HL-60/S4 (cell line): ENCODE measurements around the gene OR8A1.
"Not testable (repeated sequence)": the region's sequence is repeated elsewhere in the genome, so short reads cannot be mapped to it uniquely, and the experiment has no call there.

ENCODE experiments used
- in situ Hi-C: fragments of 300-500 bp; cut with MboI; formaldehyde crosslinking; loops from 2 replicates; pipeline ENCODE4 v1.14.3; 2022; ENCODE audit warnings: low sequenced_read_pairs

The OR8A1 gene

GRCh38 chr11:124591430-124591829 is 21.6 kb downstream of the OR8A1 start:
- in situ Hi-C loops = no loop called here

- in situ Hi-C loops = no loop called here
These were observed 22.8 kb downstream of the OR8A1 start for GRCh38 chr11:124592627-124593026.

- in situ Hi-C loops = no loop called here
These were observed 25.5 kb downstream of the OR8A1 start for GRCh38 chr11:124595302-124595701.

GRCh38 chr11:124597626-124598025 is 27.8 kb downstream of the OR8A1 start:
- in situ Hi-C loops = no loop called here

DNA sequence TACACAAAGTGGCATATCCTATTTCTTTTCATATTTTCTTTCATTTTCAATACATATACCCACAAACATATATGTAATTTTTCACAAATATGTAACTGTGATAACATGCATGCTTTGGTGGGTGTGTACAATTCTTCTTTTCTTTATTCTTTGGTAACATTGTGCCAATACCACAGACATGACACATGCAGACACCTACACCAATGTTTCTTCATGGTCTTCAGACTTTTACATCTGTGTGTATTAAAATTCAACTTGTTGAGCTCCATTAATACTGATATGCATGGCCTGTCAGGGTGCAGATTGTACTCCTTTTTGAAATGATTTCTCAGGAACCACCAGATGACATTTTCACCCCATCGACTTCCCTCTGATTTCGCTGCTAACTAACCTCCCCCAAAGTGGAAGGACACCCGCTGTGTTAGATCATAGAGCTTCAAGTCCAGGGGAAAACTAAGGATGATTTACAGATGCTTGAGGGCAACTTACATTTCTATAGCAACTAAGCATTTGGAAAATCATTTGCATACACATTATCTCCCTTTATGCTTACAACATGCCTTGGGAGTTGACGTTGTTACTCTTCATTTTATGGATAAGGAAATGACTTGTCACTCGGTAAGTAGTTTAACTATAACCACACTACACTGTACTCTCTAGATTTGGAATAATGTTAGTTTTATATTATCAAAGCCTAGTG is 31.0 kb downstream of the OR8A1 start:
- in situ Hi-C loops = no loop called here

GRCh38 chr11:124602193-124602592 is 32.4 kb downstream of the OR8A1 start:
- in situ Hi-C loops = no loop called here

DNA sequence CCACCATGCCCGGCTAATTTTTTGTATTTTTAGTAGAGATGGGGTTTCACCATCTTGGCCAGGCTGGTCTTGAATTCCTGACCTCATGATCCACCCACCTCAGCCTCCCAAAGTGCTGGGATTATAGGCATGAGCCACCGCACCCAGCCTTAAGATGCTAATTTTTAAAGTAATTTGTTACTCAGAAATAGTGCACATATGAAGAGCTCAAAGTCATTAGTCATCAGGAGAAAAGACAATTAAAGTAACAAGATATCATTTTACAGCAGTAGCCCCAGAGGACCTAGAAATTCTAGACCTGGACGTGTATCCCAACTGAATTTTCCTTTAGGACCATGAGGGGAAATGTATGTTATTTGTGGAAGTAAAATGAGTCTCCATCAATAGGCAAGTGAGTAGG is 32.9 kb downstream of the OR8A1 start:
- in situ Hi-C loops = not testable (repeated sequence)

DNA sequence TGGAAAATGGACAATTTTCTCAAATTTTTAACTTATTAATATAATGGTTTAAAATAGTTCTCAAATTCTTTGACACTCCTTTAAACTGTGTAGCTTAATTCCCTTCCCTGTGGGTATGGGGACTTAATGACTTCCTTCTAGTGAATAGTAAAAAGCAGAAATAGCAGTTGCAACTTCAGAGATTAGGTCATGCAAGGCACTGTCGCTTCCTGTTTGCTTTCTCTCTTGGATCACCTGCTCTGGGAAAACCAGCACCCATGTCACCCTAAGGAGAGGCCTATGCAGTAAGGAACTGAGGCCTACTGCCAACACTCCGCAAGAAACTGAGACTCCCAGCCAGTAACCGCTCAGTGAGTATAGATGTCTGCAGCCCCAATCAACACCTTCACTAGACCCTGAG is 35.9 kb downstream of the OR8A1 start:
- in situ Hi-C loops = no loop called here

- in situ Hi-C loops = no loop called here
These were observed 38.4 kb downstream of the OR8A1 start for GRCh38 chr11:124608147-124608546.

GRCh38 chr11:124610295-124610694 is 40.5 kb downstream of the OR8A1 start:
- in situ Hi-C loops = no loop called here

DNA sequence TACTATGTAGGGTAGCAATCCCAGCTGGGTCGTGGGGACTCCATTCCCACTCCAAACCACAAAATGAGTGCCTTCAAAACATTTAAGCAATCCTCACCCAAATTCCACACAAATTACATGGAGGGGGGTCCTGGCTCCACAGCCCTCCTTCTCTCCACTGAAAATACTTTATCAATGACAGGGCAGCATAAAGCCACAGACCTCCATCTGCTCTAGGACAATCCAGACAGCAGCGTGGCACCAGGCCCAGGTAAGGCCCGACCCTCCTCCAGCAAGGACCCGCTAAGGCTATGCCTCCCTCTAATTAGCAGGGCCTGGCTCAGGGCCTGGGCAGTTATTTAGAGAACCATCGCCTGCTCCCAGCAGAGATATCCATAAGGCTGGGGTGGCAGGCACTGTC is 41.3 kb downstream of the OR8A1 start, which contains the start of gene PANX3:
Gene PANX3, plus strand, starts transcription at position 365 of the 400 bp plus-strand sequence. CDS start 129 bp downstream, outside the sequence.
- in situ Hi-C loops = no loop called here

GRCh38 chr11:124612045-124612444 is 42.2 kb downstream of the OR8A1 start:
- in situ Hi-C loops = no loop called here

GRCh38 chr11:124612567-124613246 is 42.9 kb downstream of the OR8A1 start:
- in situ Hi-C loops = no loop called here

GRCh38 chr11:124618863-124619262 is 49.1 kb downstream of the OR8A1 start:
- in situ Hi-C loops = no loop called here
